Hypothalamus (tissue), 51 donors: Measurements from ENCODE around the gene MAMDC4.
"Not testable (repeated sequence)": the region's sequence is repeated elsewhere in the genome, so short reads cannot be mapped to it uniquely, and the experiment has no call there.

Experiments
- DNase-seq, 51 donors: peaks; one replicate each; lab custom pipeline; 2025; lab: John Stamatoyannopoulos, UW

MAMDC4 gene

DNA sequence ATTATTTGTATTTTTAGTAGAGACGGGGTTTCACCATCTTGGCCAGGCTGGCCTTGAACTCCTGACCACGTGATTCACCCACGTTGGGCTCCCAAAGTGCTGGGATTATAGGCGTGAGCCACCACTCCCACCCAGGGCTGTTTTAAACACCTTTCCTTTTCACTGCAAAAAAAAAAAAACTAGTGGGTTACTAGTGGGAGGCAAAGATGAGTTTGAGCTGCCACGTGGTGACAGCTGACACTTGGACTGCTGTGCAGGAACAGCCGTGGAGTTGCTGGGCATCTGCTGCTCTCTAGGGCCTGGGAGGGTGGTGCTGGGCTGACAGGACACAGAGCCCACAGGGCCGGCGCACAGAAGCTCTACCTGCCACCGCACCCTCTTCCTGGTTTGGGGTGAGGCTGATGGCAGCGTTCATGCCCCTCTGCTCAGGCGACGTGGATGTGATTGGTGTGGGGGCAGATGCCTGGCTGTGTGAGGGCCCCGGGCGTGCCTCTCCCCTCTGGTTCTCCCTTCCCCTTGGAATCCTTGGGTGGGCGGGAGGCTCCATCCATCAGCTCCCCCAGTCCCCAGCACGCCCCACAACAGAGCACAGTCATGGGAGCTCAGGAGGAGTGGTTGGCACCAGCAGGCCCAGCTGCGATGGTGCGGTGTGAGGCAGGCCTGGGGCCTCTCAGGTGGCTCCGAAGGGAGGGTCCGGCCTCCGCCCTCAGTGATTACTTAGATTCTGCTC lies 27.5 kb upstream of the MAMDC4 start:
- no peak for DNase-seq

DNA sequence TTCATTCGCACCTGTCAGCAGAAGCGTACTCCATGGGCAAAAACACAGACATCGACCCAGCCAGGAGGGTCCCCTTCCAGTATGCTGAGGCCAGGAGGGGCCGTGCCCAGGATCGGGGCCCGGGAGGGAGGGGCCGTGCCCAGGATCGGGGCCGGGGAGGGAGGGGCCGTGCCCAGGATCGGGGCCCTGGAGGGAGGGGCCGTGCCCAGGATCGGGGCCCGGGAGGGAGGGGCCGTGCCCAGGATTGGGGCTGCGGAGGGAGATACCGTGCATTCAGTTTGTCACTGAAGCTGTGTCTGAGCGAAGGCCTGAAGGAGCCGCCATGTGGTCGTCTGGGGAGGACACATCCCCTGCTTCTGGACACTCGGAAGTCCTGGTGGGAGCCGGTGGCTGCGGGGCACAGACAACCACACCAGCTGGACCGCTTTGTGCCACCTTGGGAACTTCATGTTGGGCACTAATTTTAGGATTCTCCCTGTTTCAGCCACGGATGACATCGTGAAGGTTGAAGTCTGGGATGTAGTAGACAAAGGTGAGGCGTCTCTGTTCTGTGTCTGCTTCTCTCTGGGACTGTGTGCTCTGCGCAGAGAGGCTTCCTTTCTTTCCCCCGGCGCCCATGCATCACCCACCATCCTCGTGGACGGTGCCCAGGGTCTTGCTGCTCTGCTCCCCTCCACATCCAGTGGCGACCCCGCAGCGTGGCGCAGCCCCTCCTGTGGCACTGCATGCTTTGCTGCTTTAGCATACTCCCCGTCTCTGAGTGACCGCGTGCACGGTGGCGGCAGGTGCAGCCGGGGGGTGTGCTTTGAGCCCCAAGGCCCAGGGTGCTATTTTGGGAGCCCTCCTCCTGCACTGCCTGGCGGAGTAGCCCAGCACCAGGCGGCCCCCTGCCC lies 26.6 kb upstream of the MAMDC4 start:
- no peak for DNase-seq

DNA sequence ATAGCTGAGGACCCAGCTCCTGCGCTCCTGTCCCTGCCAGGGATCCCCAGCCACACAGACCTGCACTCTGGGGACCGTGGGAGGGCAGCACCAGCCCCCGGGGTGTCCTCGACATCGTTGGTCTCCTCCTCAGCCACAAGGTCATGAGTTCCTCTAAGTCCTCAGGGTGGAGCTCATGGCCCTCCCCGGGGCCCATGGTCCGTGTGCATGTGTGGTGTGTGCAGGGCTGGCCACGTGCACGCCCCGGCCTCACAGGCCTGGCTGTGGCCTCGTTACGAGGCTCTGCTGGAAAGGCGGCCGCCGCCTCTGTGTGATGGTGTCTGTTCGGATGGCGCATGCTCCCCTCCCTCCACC lies 26.0 kb upstream of the MAMDC4 start:
- no peak for DNase-seq

GRCh38 chr9:136826703-136827582 lies 25.2 kb upstream of the MAMDC4 start:
- DNase-seq = no peak

DNA sequence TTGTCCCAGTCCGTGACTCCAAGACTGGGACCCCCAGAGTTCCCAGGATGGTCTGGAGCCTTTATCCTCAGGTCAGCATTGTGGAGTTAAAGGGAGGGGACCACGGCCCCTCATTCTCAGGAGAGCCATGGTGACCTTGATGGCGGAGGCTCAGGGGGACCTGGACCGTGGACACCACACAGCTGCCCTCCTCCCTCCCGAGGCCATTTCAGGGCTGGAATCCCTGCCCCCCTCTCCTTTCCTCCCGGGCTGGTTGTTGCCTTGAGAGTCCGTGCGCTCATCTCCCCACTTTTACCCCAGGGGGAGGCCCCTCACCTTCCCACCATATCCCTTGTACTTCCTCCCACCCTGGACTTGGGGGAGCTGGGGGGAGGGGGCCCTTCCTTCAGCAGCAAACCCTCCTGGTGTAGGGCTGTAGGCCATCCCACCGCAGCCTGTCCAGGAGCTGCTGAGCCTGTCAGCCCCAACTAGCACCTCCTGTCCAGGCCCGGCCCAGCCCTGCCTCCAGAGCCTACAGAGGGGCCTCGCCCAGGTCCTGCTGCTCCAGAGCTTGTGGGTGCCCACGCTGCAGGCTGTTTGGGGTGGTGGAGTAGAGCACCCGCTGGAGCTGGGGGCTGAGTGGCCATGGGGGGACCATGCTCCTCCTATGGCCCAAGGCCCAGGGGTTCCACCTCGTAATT lies 24.2 kb upstream of the MAMDC4 start:
- DNase-seq = no peak

DNA sequence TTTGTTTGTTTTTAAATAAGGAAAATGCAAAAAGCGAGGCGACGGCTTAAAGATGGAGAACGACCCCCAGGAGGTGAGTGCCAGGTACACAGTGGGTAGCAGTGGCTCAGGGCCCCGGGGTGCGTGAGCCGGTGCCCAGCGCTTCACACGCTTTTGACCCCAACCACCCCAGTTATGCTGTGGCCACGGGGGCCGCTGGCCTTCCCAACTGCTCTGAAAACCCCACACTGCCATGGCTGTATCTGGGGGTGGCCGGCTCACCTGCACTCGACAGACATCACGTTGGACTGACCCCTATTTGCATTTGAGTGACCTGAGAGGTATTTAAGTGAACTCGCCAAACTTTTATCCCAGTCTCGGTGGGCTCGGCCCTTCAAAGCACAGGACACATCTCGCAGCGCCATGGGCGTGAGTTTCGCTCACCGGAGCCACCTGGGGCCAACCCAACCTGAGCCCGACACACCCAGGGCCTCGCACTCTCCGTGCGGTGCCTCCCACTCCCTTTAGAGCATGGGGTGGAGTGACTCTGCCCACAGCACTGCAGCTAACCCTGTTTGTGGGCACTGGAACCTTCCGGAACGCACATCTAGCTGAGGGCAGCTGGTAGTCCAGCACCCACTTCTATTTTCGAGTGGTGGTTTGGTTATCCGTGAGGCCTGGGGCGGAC lies 23.5 kb upstream of the MAMDC4 start:
- DNase-seq = no peak

GRCh38 chr9:136829412-136829811 lies 22.7 kb upstream of the MAMDC4 start:
- DNase-seq = no peak

- no peak for DNase-seq
These were observed 21.9 kb upstream of the MAMDC4 start for GRCh38 chr9:136829981-136830885.

GRCh38 chr9:136831002-136831719 lies 21.0 kb upstream of the MAMDC4 start:
- no peak for DNase-seq

DNA sequence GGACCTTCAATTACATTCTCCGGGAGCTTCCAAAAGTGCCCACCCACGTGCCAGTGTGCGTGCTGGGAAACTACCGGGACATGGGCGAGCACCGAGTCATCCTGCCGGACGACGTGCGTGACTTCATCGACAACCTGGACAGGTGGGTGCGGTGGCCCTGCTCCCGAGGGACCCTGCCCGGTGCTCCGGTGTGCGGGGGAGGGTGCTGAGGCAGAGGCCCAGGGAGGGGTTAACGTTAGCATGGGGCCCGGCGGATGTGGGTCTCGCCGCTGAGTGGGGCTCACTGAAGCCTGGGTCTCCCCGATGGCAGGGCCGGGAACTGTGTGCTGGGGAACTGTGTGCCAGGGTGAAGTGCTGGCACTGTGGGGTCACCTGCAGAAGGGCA lies 20.4 kb upstream of the MAMDC4 start:
- no peak for DNase-seq

GRCh38 chr9:136832581-136832980 lies 19.6 kb upstream of the MAMDC4 start:
- DNase-seq = no peak

DNA sequence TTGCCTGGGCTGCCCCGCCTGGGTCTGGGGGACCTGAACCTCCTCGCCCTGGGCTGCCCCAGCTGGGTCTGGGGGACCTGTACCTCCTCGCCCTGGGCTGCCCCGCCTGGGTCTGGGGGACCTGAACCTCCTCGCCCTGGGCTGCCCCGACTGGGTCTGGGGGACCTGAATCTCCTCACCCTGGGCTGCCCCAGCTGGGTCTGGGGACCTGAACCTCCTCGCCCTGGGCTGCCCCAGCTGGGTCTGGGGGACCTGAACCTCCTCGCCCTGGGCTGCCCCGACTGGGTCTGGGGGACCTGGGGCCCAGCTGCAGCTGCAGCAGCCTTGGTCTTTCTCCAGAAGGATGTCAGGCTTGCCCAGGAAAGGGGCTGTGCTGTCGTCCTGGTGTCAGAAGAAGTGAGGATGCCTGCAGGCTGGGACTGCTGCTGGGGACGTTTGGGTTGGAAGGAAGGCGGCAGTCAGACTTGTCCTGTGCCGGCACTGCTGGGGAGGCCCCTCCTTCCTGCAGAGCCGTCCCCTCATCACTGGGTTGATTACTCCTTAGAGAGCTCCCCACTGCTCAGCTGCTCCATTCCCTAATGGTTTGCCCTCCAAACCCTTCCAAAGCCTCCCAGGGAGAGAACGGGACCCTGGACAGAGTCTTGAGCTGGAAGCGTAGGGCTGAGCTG lies 18.6 kb upstream of the MAMDC4 start:
- DNase-seq = not testable (repeated sequence)

DNA sequence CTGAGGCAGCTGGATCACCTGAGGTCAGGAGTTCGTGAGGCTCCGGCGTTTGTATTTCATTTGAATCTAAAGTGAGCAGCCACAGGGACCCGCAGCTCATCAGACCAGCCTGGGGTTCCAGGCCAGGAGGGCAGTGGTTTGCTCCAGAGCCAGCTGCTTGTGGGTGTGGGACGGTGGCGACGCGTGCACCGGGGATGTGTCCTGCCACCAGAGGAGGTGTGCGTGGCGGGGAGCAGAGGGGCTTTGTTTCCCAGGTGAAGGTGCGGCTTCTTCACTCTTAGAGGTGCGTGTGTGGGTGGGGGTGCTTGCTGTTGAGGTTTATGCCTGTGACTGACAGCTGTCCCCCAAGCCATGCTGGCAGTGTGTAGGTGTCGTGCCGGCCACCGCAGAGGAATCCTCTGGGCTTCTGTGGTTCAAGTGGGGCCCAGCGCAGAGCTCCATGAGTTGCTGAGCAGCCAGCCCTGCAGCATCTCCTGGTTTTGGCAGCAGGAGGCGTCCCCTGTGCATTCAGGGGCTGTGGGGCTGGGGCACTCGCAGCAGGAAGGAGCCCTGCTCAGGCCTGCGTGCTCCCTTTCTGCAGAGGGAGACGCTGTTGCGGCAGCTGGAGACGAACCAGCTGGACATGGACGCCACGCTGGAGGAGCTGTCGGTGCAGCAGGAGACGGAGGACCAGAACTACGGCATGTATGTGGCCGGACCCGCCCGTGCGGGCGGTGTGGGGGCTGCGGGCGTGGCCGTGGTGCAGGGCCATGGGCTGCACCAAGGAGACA lies 16.8 kb upstream of the MAMDC4 start:
- no peak for DNase-seq

DNA sequence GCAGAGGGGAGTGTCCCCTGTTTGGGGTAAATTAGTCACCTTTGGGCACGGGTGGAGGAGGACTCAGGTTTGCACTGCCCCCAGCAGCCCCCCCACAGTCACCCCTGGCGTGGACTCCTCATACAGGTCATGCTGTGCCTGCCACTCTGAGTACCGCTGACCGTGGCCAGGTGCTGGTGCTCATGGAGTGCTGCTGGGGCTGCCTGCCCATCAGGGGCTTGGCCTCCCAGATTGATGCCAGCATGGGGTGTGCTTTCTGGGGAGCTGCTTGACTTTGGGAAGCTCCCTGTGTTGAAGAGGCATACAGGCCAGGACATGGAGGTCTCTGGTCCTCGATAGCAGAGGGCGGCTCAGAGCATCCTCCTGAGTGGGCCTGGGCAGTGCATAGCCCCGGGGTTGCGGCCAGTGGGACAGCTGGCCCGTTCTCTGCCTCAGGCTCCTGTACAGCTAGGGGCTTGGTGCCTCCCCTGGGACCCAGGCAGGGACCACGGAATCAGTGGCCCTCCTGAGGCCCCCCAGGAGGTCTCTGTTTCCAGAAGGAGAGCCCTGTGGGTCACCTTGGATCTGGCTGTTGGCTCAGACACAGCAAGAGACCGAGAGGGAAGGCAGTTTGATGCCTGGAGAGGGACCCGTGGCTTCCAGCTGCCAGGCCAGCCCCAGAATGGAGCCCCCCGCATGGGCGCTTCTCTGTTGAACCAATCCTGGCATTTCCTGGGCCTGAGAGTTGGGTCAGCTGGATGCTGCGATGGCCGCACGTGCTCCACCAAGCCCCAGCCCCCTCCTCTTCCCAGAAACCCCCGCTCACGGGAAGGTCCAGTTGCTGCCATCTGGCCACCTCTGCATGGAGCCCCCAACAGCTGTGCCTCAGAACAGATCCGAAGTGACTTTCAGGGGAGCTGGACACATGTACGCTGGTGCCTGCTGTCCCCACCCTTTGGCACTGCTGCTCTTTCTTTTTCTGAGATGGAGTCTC lies 15.9 kb upstream of the MAMDC4 start:
- no peak for DNase-seq

DNA sequence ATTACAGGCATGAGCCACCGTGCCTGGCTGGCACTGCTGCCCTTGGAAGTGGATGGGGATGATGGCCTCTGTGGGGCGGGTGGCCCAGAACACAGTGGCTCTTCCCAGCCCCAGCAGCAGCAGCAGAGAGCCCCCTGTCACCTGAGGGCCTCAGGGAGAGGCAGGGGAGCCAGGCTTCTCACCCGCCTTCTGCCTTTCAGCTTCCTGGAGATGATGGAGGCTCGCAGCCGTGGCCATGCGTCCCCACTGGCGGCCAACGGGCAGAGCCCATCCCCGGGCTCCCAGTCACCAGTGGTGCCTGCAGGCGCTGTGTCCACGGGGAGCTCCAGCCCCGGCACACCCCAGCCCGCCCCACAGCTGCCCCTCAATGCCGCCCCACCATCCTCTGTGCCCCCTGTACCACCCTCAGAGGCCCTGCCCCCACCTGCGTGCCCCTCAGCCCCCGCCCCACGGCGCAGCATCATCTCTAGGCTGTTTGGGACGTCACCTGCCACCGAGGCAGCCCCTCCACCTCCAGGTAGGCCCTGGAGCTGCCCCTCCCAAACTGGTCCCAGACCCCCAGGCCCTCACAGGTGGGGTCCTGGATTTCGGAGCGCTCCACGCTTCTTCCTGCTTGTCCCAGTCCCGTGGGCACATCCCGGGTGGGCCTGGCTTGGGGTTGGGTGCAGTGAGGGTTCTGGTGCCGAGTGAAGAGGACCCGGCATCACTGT lies 14.8 kb upstream of the MAMDC4 start:
- DNase-seq = no peak
